Erythroblast (primary cell): ENCODE results near the gene TELO2.

ENCODE experiments used
- GATA1 ChIP-seq: IDR thresholded peaks from 2 replicates; pipeline ENCODE4 v1.6.1; 2011; ENCODE audit warnings: low read depth, mild to moderate bottlenecking, control low read depth, low read length, moderate library complexity
- POLR2A ChIP-seq: IDR thresholded peaks from 2 replicates; pipeline ENCODE4 v1.6.1; 2011; ENCODE audit warnings: mild to moderate bottlenecking, low read length

DNA sequence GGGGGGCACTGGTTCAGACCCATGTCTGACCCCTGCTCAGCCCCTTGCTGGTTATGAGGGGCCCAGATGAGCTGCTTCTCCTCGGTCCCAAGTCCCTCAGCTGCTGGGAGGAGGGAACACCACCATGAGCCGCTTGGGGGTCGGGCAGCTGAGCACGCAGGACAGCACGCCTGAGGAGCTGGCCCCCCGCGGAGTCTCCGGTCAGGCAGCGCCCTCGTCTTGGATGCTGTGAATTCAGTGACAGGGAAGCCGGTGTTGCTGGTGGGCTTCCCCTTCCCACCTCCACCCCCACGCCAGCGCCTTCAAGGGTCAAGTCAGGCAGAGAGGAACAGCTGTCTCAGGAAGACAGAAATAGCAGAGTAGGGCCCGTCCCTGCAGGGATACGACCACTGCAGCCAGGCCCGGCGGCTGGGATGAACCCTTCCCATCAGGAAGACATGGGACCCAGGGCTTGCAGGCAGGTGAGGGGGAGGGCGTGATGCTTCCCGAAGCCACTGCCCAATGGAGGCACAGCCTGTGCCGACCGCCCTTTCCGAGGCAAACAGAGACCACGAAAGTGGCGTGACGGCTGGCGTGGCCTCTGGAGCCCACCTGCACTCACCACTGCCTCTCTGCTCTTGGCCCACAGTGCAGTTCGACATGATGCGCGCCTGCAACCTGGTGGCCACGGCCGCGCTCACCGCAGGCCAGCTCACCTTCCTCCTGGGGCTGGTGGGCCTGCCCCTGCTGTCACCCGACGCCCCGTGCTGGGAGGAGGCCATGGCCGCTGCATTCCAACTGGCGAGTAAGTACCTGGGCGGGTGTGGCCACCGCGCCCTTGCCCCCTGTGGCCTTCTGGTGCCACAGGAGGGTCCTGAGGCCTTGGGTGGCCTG, 48.4 kb downstream of the TELO2 start:
- TF ChIP-seq POLR2A = no peak
- TF ChIP-seq GATA1 = no peak
